Adrenal gland (tissue), 5 donors: Measurements from ENCODE around the gene DYNC2LI1.
"Not testable (repeated sequence)": the region's sequence is repeated elsewhere in the genome, so short reads cannot be mapped to it uniquely, and the experiment has no call there.

Experiments used
- CTCF ChIP-seq, 6 experiments: fragments of 450-650 bp in 4 of 6; fragments of 200-600 bp in 2 of 6; sonication (generic) in 1 of 6; IDR thresholded peaks; 1 replicate in 5 of 6; 2 replicates in 1 of 6; pipeline versions ENCODE4 v1.5.1 to v1.8.0; 2016 to 2021; ENCODE audit warnings: antibody characterized with exemption in 6 of 6, mild to moderate bottlenecking in 2 of 6, moderate library complexity in 1 of 6
- POLR2A ChIP-seq, 2 donors: fragments of 450-650 bp; IDR thresholded peaks; one replicate each; pipeline ENCODE4 v1.6.1; 2017; ENCODE audit warnings: antibody characterized with exemption in 2 of 2, mild to moderate bottlenecking in 2 of 2, moderate library complexity in 1 of 2
- donor health status: DM: no; HTN: no; CAD: no.

GRCh38 chr2:43726961-43727633 lies 46.7 kb upstream of the DYNC2LI1 start:
- not testable (repeated sequence) for TF ChIP-seq CTCF, POLR2A (IDR thresholded peaks at IDR 0.05)
